Breast epithelium (tissue), 3 donors: Measurements from ENCODE around the gene IDI2.

Source experiments
- CTCF ChIP-seq, 3 donors: fragments of 450-650 bp; IDR thresholded peaks; one replicate each; pipeline ENCODE4 v1.5.1; 2016 to 2017; ENCODE audit warnings: antibody characterized with exemption in 3 of 3, mild to moderate bottlenecking in 3 of 3, moderate library complexity in 3 of 3
- POLR2A ChIP-seq: fragments of 450-650 bp; IDR thresholded peaks from one replicate; pipeline ENCODE4 v1.6.1; 2016; ENCODE audit warnings: antibody characterized with exemption, mild to moderate bottlenecking, moderate library complexity

DNA sequence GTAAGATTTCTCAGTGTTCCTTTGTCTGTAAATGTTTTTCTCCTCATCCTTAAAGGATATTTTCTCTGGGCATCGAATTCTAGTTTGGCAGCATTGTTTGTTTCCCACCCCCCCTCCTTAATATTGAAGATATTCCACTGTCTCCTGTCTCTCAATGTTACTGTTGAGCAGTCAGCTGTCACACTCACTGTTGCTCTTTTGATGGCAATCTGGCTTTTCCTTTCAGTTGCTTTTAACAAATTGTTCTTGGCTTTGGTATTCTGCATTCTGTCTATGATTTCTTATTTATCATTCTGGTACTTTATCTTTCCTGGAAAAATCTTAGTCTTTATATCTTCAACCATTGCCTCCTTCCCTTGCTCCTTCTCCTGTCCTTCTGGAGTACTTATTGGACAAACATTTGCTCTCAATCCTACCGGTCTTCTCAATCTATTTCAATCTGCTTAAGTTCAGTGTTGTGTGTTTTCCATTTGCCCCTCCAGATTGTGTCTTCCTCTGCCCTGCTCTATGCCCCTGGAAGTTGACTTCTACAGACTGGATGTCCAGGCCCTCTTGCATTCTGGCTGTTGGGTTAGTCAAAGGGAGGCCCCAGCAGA lies 46.7 kb downstream of the IDI2 start:
- TF ChIP-seq CTCF (IDR thresholded peaks at IDR 0.05), result no peak
- TF ChIP-seq POLR2A, result no peak
